ENCODE data around the gene ANTXRL.
"Not testable (repeated sequence)": the region's sequence is repeated elsewhere in the genome, so short reads cannot be mapped to it uniquely, and the experiment has no call there.

Gene ANTXRL

DNA sequence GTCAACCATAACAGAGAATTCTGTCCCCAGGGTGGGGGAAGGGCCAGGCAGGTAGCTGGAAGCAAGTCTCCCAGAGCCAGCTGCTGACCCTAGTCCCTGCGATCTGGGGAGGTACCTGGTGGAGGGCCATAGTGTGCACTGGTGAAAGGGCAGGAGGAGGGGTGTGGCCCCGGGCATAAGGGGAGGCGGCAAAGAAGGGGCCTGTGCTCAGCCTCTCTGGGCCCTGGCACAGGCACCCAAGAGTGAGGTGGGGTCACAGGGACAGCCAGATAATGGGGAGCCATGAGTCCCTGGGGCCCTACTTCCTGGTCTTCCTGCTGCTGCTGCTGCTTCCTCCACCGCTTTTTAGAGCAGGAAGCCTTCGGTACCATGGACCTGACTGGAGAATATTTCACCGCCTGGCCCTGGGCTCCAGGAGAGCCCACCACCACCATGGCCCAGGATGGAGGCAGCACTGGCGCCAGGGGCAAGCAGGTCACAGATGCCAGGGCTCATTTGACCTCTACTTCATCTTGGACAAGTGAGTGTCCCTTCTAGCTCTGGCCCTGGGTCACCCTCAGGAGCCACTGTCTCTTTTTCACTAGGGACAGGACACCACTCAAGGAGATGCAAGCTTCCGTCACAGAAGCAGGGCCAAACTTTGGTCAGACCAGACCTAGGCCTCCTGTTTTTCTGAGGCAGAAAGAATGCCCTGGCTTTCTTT is at the start of gene ANTXRL:
Gene ANTXRL (plus strand): TSS at position 7 of the 703 bp plus-strand sequence. CDS start 266 bp downstream, at position 273.
- DNase-seq: no peak

DNA sequence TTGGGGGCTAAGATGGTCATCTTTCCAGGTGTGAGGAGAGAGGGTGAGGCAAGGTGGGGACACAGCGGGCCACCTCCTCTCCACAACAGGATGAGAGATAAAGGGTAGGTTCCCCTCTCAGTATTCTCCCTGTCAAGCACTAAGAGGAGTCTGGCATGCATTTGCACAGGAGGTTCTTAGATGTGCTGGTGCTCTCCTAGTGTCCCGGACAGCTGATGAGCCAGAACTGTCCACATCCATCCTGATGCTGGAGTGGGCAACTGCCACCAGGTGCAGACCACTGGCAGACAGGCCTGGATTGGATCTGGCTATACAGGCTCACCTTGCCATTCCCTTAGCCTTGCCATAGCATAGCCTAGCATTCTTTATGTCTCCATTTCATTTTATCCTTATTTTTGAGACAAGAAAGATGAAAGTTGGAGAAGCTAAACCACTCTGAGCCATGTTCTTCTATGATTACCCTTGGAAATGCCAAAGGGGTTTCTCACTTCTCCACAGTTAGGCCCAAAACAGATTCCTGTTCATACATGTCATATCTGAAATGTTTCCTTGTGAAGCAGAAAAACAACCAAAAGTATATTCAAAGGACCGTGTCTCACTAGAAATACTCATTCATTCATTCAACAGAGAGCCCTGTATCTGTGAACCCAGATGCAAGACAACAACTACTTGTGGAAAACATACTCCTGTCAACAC is 48.8 kb upstream of the ANTXRL start:
- DNase-seq: no peak

DNA sequence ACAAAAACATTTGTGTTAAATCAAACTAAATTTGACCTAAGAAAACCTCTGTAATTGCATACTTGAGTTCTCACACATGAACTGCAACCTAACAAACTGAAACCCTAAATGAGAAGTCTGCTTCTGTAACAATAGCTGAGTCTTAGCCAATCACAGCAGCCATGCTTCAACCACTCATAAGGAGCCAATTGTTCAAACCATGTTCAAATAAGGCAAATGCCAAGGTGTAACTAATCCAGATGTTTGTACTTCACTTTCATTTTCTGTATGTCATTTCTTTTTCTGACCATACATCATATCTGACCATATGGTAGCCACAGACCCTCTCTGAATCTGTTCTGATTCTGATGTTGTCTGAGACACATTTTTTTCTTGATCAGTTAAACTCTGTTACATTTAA is 47.5 kb upstream of the ANTXRL start:
- DNase-seq: no peak

DNA sequence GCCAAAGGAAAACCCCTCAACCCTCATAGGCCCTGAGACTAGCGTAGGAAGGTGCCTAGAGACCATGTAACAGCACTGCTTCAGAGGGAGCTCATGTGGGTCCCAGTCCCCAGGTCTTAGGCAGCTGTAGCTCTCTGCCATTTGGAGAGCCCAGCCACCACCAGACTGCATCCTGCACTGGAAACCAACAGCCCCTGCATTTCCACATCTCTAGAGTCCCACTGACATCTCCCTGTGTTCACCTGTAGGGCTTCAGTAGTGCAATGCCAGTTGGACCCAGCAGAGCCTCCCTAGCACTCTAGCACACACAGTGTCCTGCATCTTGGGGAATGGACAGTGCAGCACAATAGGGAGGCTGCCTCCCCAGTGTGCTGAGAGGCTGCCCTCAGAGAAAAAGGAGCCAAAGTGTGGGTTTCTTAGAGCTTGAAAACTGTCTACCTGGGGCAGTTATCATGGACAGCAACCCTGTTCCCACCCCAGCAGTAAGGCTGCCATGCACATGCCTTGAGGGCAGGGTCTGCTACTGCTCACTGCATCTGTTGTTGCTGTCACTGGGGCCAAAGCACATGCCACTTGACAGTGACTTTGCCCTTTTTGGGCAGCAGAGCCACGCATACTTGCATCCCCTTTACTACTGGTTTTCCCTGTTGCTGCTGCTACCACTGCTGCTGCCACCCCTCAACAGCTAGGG is 46.7 kb upstream of the ANTXRL start:
- no peak for DNase-seq

DNA sequence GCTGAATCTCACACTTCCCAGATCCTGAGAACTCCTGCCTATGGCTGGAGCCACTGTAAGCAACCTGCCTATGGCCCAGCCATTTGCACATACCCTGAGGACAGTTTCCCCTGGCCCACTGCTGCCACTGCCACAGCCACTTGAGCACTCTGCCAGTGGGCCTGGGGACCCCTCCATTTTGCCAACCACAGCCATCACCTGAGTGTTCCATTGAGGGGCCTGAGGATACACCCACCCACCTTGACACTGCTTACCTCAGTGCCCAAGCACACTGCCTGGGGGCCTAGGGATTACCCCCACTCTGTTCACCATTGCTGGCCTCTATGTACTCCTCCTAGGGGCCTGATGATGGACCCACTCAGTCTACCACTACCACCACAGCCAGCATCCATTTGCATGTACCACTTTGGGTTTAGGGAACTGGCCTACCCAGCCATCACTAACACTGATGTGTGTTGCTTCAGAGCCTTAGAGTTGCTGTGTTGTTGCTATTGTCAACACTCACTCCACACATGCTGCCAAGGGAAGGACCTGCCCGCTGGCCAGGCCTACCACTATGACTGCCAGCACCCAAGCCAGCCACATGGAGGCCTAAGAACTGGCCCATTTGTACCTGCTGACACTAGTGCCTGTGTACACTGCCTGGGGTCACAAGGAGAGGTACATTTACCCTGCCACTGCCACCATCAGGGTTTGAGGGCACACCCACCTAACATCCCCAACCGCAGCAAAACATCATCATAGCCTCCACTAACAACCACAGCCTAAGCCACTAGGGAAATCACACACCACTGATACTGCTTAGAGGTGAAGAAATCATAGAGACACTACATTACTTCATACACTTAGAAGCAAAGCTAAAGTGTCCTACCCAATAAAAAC is 45.9 kb upstream of the ANTXRL start:
- DNase-seq: no peak

DNA sequence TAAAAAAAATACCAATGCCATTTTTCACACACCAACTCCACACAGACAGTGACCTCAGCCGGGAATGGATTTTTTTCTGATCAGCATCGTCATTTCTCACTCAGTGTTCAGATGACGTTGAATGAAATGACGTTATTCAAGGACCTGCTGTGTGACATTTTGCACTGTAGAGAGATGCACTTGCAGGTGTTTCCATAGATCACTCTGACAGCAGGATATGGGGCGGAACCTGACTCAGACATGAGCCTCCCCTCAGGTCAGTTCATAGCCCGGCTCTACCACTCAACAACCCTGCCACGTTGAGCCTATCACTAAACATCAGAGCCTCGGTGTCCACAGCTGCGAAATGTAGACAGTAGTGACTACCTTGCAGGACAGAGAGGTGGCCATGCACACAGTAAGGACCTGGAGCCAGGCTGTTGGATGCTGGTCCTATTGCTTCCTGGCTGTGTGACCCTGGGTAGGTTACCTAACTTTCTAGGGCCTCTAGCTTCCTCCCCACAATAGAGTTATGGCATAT is 41.4 kb upstream of the ANTXRL start:
- DNase-seq: no peak

DNA sequence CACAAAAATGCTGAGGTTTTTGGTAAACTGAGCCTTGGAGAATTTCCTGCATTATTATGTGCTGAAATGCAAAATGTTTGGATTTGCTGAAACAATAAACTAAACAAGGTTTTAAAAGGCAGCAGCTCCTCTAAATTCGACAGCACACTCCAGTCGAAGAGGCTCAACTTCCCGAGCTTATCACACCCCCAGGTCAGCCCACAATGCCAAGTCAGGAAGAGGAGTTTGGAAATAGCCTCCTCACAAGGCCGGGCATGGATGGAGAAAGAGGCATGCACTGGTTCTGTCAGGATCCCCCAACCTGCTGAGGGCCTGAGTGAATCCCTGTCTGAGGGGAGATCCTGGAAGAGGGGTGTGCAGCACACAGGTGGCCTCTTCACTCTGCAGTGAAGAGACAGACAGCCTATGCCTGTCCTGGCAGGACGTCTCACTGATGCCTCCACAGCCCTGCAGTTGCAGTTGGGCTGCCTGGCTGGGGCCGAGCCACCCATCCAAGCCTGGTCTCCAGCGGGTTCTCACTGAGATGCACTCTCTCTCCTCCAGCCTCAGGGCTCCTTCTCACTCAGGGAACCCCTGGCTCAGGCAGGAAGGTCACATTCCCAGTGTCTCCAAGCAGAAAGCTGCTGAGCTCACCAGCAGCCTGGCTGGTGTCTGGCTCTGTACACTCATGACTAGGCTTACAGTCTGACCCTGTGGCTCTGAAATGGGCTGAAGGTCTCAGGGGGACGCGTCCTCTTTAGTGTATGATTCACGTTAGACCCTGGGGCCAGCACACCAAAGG is 40.2 kb upstream of the ANTXRL start:
- DNase-seq: not testable (repeated sequence)

DNA sequence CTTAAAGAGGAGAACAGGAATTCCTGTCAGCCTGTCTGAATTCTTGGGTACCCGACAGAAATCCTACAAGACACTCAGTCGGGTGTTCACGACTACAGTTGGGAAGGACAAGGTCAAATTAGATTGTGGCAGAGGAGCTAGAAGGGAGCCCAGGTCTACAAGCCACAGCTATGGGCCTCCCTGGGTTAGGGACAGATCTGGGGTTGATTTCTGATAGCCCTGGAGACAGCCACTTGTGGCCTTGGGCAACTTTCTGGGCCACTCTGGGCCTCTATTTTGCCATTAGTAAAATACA is 39.7 kb upstream of the ANTXRL start:
- DNase-seq: no peak

DNA sequence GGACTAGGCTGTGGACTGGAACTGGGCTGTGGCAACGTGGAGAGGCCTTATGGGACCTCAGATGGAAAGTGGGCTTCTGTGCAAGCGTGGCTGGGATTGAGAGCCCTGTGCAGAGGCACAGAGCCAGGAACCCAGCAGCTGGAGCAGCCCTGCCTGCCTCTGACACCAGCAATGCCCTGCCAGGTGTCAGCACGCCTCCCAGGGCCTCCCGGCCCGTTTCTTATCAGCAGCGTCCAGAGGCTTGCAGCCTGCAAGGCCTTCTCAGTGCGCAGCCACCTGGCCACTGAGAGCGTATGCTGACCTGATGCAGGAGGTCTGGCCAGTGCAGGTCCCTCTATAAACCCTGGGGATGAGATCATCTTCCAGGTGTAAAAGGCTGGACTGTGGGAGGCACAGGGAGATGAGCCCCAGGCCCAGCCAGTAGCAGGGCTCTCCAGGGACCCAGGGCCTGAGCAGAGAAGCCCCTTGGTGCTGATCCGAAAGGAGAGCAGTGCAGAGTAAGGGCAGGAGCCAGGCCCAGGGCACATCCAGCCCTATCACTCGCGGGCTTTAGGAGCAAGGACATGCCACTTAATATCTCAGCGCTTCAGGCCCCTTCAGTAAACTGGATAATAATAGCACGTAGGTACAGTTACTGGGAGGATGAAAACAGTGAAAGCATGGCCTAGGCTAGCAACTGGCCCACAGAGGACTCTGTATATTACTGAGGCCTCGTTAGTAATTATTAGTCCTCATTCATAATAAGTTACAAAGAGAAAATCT is 38.8 kb upstream of the ANTXRL start:
- no peak for DNase-seq

DNA sequence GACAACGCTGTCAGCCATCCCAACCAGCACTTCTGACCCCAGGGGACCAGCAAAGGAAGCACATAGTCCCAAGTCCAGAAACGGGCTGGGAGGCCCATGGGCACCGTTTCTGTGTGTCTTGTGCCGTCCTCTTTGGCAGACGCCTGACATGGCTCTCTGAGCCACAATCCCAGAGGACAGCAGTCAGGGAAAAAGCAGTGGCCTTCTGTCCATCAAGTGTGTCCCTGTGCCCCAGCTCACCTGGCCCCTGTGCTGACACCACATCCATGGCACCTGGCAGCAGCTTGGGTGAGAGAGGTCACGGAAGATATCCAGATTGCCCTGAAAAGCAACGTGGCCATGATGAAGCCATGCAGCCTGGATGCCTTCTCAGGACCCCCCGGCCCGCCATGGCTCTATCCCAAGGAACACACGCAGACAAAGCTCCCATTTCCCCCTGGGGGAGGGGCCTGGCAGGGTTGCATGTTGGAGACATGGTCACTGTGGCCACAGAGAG is 38.1 kb upstream of the ANTXRL start:
- no peak for DNase-seq

DNA sequence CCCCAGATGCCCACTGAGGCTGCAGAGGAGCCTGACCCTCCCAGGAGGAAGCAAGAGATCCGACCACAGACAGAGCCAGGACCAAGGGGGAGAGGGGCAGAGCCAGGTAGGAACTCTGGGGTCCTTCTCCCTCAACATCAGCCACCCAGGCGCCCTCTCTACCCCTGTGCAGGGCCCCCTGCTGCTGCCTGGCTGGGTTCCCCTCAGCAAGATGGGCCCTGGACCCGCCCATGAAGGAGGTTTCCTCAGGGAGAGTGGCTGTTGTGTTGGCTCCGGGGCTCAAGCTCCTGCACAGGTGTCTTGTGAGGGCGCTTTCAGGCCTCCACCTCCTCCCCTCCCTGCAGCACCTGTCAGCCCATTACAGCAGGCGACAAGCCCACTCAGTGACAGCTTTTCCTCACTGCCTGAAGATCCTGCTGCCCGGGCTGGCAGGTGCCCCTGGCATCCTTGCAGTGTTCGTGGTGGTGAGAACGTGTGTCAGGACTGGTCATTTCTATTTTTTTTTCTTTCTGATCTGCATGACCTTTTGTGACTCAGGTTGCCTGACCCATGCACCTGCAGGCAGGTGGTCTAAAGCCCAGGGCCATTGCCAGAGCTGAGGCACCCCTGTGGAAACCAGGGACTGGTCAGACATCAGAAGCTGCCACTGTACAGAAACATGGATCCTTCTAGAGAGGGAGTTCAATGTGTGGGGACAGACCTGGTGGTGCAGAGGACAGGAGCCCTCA is 37.0 kb upstream of the ANTXRL start:
- DNase-seq: not testable (repeated sequence)

DNA sequence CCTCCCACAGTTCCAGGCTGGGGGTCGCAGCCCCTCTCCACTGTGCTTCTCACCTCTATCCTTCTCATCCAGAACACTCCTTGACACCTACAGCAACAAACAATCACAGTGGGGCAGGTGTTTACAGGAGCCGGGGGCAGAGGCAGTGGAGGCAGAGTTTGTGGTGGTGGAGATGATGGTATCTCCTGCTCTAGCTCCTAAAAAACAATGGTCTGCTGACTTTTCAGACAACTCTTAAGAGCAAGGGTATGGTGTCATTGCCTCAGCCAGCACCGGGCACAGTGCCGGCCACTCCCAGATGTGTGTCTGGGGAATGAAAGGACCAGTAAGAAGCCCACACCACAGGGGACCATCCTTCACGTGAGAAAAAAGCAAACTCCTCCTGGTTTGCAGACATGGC is 36.3 kb upstream of the ANTXRL start:
- DNase-seq: no peak

DNA sequence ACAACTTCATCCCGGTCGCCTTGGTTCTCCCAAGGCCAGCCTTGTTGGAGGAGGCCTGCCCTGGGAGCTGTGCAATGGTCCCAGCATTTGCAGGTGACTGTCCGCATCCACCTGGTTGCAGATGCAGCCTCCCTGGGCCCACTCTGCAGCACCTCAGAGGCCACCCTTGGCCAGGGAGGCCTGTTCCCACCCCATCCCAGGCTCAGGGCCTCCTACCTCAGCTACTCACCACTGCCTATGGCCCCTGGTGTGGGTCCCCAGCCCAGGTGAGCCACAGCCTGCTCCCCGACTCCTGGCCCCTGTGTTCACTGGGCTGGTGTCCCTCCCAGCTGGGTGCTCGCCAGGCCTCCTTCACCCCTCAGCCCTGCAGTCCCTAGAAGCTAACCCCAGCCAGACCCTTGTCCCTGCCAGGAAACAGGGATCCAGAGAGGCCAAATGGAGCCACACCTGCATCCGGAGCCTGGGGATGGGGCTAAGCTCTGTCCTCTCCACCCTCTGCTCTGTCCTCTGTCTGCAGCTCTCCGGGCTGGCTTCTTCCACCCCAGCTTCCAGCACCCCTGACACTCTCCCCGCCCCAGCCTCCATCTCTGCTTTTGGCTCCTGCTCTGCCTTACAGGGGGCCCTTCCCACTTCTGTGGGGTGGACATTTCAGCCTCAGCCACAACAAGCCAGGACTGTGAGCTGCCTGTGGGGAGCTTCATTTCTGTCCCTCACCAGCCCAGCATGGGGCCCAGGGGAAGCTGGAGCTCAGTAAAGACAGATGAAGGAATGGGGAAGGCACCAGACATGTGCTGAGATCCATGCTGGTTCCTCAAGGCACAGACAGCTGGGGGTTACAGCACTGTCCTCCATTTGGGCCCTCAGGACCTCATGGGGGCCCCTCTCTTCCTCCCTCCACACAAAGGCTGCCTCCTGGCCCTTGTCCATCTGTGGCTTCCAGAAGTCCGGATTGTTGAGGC is 35.6 kb upstream of the ANTXRL start:
- no peak for DNase-seq

DNA sequence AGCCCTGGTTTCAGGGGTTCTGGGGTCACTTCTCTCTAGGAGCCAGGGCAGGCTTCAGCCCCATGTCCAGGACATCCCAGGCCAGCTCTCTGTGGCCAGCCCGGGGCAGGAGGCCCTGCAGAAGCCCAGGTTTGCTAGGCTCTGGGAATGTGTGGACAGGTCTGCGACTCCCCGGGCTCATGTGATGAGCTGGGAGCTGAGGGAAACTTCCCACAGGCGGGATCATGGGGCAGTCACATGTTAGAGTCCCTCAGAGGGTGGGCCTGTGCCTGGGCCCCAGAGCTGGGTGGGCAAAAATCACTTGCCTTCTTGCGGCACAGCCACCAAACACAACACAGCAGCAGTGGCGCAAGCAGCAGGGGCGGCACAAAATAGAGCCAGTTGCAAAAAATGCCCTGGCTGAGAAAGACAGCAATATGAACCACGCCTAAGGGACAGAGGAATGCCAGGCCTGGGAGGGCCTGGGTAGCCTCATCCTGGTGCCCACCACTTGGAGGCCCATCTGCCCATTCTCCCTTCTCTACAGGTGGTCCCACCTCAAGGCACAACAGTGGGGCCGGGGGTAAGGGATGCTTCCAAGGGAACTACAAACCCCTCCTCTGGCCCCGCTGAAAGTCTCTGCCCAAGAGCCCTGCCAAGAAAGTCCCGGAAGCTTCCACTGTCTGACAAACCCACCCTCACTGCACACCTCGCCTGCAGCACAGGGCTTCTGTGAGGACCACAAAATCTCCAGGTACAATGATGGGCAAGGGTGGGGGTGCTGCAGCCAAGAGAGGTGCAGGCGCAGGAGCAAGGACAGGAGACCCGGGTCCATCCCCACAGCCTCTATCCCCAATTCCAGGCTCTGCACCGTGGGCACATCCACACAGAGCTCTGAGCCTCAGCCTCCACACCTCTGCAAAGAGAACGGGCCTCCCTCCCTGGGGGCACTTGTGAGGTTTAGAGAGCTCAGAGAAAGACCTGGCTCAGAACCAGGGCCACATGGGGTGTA is 34.6 kb upstream of the ANTXRL start:
- no peak for DNase-seq

DNA sequence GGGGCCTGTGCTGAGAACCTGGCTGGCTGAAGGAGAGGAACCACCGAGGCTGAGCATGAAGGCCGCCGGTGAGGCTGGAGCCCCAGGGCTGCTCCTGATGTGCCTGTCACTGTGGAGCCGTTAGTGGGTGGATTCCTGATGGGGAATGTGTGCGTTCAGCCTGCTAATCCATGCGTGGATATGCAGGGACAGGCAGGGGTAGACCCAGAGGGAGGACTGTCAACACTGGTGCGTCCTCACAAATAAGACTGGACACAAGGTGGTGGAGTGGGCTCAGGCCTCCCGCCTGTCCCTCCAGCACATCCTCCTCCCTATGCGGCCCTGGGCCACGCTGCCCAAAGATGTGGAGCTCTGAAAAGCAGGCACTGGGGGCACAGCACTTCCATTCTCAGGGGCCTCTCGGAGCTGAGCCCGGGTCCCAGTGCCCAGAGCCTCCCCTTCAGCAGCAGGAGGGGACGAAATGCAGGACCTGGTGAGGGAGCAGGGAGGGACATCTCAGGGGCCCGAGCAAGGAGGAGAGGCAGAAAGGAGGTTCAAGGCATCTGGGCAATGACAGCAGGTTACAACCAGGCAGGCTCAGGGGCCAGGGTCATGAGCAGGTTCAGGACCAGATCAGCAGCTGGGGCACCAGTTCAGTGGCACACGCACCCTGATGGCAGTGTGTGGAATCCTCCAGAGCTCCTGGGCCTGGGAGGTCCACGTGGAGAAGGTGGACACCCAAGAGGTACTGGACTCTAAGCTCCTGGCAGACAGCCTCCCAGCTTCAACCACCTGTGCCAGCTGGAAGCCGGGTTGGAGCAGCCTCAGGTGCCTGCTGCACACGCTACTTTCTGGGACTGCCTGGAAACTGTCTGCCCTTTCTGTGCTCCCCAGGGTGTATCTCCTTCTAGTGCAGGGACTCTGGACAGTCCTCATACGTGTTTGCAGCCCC is 33.5 kb upstream of the ANTXRL start:
- no peak for DNase-seq

DNA sequence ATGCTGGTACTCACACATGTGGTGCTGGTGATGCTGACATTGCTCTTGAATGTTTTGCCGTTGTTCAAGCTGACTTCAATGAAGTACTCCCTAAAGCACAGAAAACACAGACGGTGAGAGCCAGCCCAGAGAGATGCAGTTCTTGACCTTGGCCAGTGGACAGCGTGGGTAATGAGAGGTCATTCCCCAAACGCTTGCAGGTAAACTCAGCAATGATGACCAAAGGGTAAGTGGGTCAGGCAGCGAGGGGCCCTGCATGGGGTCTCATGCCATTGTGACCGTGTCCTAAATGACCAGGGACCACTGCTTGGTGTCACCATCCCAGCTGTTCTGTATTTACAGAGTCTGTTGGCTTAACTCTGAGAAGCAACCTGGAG is 32.8 kb upstream of the ANTXRL start:
- DNase-seq: no peak

DNA sequence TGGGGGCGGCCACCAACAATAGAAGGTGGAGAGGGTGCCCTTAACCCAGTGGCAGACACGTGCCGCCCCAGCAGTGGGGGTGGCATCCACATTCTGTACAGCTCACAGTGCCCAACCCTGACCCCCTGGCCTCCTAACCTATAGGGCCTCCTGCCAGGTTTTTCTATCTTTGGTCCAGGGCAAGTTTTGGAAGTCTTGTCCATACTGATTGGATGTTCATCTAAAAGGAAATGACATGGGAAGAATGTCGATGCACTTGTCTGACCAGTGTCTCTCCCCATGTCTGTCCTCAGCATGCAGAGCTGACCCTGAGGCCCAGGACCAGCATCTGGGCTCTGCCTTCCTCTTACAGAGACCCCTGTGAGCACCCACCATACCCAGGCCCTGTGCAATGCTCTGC is 32.3 kb upstream of the ANTXRL start:
- DNase-seq: no peak

Data from AML-193 (cell line).